Dedifferentiated amniotic fluid mesenchymal stem cell (primary cell): ENCODE data around the gene MIS18A.

Experiments
- DNase-seq: peaks from one replicate; pipeline ENCODE4 v3.0.0-alpha.2; 2016; ENCODE audit errors: extremely low spot score

MIS18A gene

GRCh38 chr21:32253215-32253641 lies 25.6 kb downstream of the MIS18A start:
- no peak for DNase-seq

DNA sequence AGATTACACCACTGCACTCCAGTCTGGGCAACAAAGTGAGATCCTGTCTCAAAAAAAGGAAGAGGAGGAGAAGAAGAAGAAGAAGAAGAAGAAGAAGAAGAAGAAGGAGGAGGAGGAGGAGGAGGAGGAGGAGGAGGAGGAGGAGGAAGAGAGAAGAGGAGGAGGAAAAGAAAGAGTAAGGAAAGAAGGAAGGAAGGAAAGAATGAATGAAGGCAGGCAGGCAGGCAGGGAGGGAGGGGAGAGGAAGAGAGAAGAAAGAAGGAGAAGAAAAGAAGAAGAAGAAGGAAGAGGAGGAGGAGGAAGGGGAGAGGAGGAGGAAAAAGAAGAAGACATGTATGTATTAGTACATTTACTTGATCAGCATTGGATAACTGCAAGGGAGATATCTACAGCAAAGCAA lies 26.7 kb downstream of the MIS18A start:
- DNase-seq = no peak

GRCh38 chr21:32249511-32250280 lies 29.2 kb downstream of the MIS18A start:
- DNase-seq = no peak

GRCh38 chr21:32248571-32249461 lies 30.0 kb downstream of the MIS18A start:
- no peak for DNase-seq

DNA sequence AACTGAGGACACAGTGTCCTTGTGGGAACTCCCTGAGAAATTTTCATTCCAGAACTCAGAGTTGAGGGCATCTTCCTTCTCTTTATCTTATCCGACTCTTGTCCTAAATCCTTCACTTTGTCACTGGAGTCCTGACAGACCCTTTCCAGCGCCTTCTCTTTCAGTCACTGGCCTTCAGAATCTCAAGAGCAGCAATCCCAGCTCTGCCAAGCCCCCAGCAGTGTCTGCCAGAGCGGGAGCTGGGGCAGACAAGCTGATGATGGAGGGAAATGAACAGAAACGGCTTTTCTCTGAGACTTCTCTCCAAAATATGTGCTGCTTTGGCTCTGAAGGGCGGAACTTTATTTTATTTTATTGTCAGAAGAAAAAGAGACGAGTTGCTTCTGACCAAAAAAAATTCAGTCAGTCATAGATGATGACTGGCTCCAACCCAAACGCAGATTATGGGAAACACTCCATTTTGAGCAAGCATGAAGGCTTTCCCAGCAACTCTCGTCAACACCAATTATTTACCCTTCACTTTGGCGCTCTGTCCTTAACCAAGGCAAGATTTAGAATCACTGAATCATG lies 32.2 kb downstream of the MIS18A start:
- no peak for DNase-seq

GRCh38 chr21:32245971-32246370 lies 32.9 kb downstream of the MIS18A start:
- DNase-seq = no peak

DNA sequence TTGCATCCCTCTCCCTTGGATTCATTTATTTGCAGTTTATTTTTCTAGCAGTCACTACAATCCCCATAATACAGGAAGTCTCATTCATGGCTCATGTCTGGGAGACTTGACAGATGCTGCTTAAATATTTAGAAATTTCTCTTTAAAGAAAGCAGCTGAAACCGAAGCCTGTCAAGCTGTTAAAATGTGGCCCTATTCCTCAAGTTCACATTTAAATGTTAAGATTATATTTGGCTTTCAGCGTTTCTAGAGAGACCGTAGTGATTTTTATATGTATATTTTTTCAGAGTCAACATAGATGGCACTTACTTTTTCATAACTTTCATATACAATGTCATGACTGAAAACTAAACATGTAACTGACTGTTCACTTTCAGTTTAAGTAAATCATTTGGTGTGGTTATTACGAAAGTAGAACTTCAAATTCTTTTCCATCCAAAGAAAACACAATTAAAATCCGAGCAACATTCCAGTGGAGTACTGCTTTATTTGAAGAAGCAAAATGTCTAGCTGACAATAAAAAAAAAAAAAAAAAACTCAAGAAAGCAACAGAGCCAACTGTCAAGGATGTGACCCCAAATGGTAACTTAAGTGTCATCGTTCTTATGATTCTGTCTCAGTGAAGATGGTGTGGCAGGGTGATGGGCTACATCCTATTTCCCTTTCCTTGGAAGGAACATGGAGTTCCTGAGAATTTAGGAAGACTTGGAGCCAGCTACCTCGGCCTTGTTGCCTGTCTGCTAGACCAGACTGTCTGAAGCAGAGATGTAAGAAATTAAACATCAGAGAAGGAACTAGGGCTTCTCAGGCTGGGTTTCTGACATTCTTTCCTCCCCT lies 37.8 kb downstream of the MIS18A start:
- DNase-seq = no peak

- no peak for DNase-seq
These were observed 39.3 kb downstream of the MIS18A start for GRCh38 chr21:32239551-32239950.

DNA sequence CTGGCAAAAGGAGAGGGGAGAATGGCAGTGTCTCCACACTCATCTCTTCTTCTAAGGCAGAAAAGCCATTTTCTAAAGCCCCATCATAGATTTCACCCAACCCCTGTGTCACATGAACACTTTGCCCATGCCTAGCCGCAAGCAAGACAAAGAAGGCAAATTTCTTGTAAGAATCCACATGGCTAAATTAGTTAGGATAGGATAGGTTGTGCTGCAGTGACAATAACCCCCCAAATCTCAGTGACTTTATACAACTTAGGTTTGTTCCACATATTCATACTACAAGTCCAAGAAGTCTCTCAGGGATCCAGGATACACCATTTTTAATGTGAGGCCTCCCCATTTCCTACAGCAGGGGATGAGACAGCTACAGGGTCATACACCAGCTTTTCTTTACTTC lies 40.8 kb downstream of the MIS18A start:
- DNase-seq = no peak

DNA sequence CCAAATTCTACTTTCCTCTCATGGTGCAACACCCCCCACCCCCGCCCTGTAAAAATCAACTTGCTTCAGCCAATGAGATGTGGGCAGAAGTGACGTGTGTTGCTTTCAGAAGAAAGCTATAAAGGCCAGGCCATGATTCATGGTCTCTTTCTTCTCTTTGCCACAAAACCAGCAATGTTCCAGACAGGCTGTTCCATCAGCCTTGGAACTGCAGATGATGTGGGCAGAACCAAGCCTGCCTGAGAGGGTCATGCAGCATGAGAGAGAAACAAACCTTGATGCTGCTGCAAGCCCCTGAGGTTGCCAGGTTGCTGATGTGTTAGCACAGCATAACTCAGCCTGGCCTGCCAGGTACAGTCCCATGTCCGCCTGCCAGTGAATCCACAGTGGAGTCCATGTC lies 41.8 kb downstream of the MIS18A start:
- DNase-seq = no peak

DNA sequence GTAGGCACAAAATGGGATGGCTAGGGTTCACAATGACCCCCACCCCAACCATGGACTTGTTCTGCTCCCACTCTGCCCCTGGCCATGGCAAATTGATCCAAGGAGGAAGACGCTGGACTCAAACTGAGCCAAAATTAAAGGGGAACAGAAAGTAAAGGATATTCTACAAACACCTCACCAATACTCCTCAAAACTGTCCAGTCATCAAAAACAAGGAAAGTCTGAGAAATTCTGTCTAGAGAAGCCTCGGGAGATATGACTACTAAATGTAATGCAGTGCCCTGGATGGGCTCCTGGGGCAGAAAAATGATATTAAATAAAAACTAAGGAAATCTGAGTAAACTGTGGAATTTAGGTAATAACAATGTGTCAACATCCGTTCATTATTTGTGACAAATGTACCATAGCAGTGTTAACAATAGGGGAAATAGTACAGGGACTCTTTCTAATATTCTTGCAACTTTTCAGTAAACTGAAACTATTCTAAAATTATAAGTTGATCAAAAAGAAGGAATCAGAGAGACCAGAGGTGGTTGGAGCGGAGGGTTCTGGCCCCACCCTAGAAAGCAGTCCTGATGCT lies 45.0 kb downstream of the MIS18A start:
- DNase-seq = no peak

GRCh38 chr21:32233055-32233546 lies 45.7 kb downstream of the MIS18A start:
- no peak for DNase-seq

DNA sequence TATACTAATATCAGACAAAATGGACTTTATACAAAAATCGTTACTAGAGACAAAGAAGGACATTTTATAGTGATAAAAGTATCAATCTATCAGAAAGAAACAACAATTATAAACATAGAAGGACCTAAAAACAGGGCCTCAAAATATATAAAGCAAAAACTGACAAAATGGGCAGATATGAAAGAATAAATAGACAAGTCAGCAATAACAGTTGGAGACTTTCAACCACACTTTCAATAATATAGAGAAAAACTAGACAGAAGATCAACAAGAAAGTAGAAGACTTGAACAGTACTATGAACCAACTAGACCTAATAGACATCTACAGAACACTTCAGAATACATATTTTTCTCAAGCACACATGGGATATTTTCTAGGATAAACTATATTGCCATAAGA lies 52.4 kb downstream of the MIS18A start:
- DNase-seq = no peak
